Trophoblast cell (in vitro differentiated cells and primary cell): ENCODE measurements around the gene KRTAP4-11.
"Not testable (repeated sequence)": the region's sequence is repeated elsewhere in the genome, so short reads cannot be mapped to it uniquely, and the experiment has no call there.

Experiments
- DNase-seq, 2 donors: peaks; one replicate each; pipeline ENCODE4 v3.0.0-alpha.2; 2016
- H2AFZ ChIP-seq: 2 replicates; pipeline ENCODE4 v1.6.1; 2013; ENCODE audit warnings: low read length, moderate library complexity, mild to moderate bottlenecking; ENCODE audit not compliant: insufficient read depth, poor library complexity
- H2AK5ac ChIP-seq: 2 replicates; pipeline ENCODE4 v1.6.1; 2013; ENCODE audit warnings: mild to moderate bottlenecking, low read length
- H2BK120ac ChIP-seq: 2 replicates; pipeline ENCODE4 v1.6.1; 2013; ENCODE audit warnings: low read length, mild to moderate bottlenecking, moderate library complexity; ENCODE audit not compliant: insufficient read depth, poor library complexity
- H2BK12ac ChIP-seq: 2 replicates; pipeline ENCODE4 v1.6.1; 2013; ENCODE audit warnings: mild to moderate bottlenecking, low read length, moderate library complexity
- H2BK5ac ChIP-seq: 2 replicates; pipeline ENCODE4 v1.6.1; 2013; ENCODE audit warnings: low read length, low read depth, moderate library complexity, mild to moderate bottlenecking; ENCODE audit not compliant: poor library complexity
- H3K14ac ChIP-seq: 2 replicates; pipeline ENCODE4 v1.6.1; 2013; ENCODE audit warnings: mild to moderate bottlenecking, low read length
- H3K18ac ChIP-seq: 2 replicates; pipeline ENCODE4 v1.6.1; 2013; ENCODE audit warnings: mild to moderate bottlenecking, low read length
- H3K23ac ChIP-seq: 2 replicates; pipeline ENCODE4 v1.6.1; 2013; ENCODE audit warnings: low read length
- H3K27ac ChIP-seq: 2 replicates; pipeline ENCODE4 v1.5.1; 2013; ENCODE audit warnings: low read depth, mild to moderate bottlenecking, inconsistent platforms, low read length, moderate library complexity
- H3K27me3 ChIP-seq: 2 replicates; pipeline ENCODE4 v1.6.1; 2013; ENCODE audit warnings: inconsistent platforms, mild to moderate bottlenecking, low read length, moderate library complexity; ENCODE audit not compliant: insufficient read depth
- H3K36me3 ChIP-seq, 2 experiments: 1 replicate in 1 of 2; 2 replicates in 1 of 2; pipeline ENCODE4 v1.6.1; 2013; ENCODE audit warnings: low read length in 2 of 2, mild to moderate bottlenecking in 2 of 2, moderate library complexity in 1 of 2; ENCODE audit not compliant: insufficient read depth in 2 of 2, control insufficient read depth in 1 of 2
- H3K4ac ChIP-seq: 2 replicates; pipeline ENCODE4 v1.6.1; 2013; ENCODE audit warnings: low read depth, mild to moderate bottlenecking, low read length, moderate library complexity
- H3K4me1 ChIP-seq, 2 experiments: 1 replicate in 1 of 2; 2 replicates in 1 of 2; pipeline ENCODE4 v1.6.1; 2013; ENCODE audit warnings: low read length in 2 of 2, mild to moderate bottlenecking in 2 of 2, moderate library complexity in 1 of 2; ENCODE audit not compliant: insufficient read depth in 2 of 2, control insufficient read depth in 1 of 2
- H3K4me2 ChIP-seq: 2 replicates; pipeline ENCODE4 v1.6.1; 2013; ENCODE audit warnings: inconsistent platforms, mild to moderate bottlenecking, low read length, moderate library complexity
- H3K4me3 ChIP-seq: 2 replicates; pipeline ENCODE4 v1.5.1; 2013; ENCODE audit warnings: mild to moderate bottlenecking, low read depth, low read length, inconsistent platforms
- H3K79me1 ChIP-seq: one replicate; pipeline ENCODE4 v1.6.1; 2013; ENCODE audit warnings: low read length
- H3K79me2 ChIP-seq: 2 replicates; pipeline ENCODE4 v1.6.1; 2013; ENCODE audit warnings: low read length, mild to moderate bottlenecking; ENCODE audit not compliant: control insufficient read depth, insufficient read depth, poor library complexity
- H3K9ac ChIP-seq: 2 replicates; pipeline ENCODE4 v1.6.1; 2013; ENCODE audit warnings: mild to moderate bottlenecking, low read length
- H3K9me3 ChIP-seq: 2 replicates; pipeline ENCODE4 v1.6.1; 2013; ENCODE audit warnings: low read depth, mild to moderate bottlenecking, control low read depth, inconsistent platforms, low read length; ENCODE audit not compliant: insufficient read depth
- H4K12ac ChIP-seq: 2 replicates; pipeline ENCODE4 v1.6.1; 2013; ENCODE audit warnings: low read depth, mild to moderate bottlenecking, low read length, moderate library complexity
- H4K8ac ChIP-seq: 2 replicates; pipeline ENCODE4 v1.6.1; 2013; ENCODE audit warnings: low read depth, mild to moderate bottlenecking, low read length, moderate library complexity
- H4K91ac ChIP-seq: one replicate; pipeline ENCODE4 v1.6.1; 2013; ENCODE audit warnings: low read depth, mild to moderate bottlenecking, low read length, moderate library complexity
- WGBS: extraction: QIAGEN DNeasy Blood & Tissue Kit; methylation state at CpG from one replicate; pipeline ENCODE4 v1.1.7; 2013; ENCODE audit warnings: missing lambda C conversion rate; ENCODE audit not compliant: insufficient read length, insufficient coverage; ENCODE audit errors: extremely low coverage; 5-methylcytosine and 5-hydroxymethylcytosine counted together

The KRTAP4-11 gene

GRCh38 chr17:41103896-41104295 lies 14.3 kb downstream of the KRTAP4-11 start:
- no peak overlapping the region for H2BK12ac ChIP-seq
- H3K4me3 ChIP-seq: no peak overlapping the region
- H2BK5ac ChIP-seq: no peak overlapping the region
- H3K18ac ChIP-seq: no peak overlapping the region
- H2AK5ac ChIP-seq: no peak overlapping the region
- no peak overlapping the region for H4K12ac ChIP-seq
- no peaks in the 10 kb centered on the region for H3K79me2 ChIP-seq
- no peak overlapping the region for H3K4ac ChIP-seq
- H3K9ac ChIP-seq: no peak overlapping the region
- no peak overlapping the region for H3K27ac ChIP-seq
- no peak for DNase-seq
- H3K36me3 ChIP-seq: no peaks in the 10 kb centered on the region
- no peak overlapping the region for H3K23ac ChIP-seq
- no peak overlapping the region for H4K91ac ChIP-seq
- no peak overlapping the region for H4K8ac ChIP-seq
- H3K9me3 ChIP-seq: peaks cover 4% of the 10 kb centered on the region
- H3K14ac ChIP-seq: no peak overlapping the region
- H3K27me3 ChIP-seq: no peaks in the 10 kb centered on the region
- WGBS: no CpG with 5 or more reads among the region's 1 CpG
- no peak overlapping the region for H3K4me2 ChIP-seq
- no peaks in the 10 kb centered on the region for H3K79me1 ChIP-seq
- H3K4me1 ChIP-seq: no peaks in the 10 kb centered on the region
- no peak overlapping the region for H2BK120ac ChIP-seq
- no peak overlapping the region for H2AFZ ChIP-seq

- Histone ChIP-seq H3K18ac (no peak within 1 kb of the TSS), H4K8ac (no peak within 1 kb of the TSS), H3K9ac (no peak within 1 kb of the TSS), H2BK12ac (no peak within 1 kb of the TSS), H2AK5ac (no peak within 1 kb of the TSS), H3K4me1 (no peaks in the 10 kb centered on the region), H3K79me2 (no peaks in the 10 kb centered on the region), H4K91ac (no peak within 1 kb of the TSS), H3K4me3 (no peak within 1 kb of the TSS), H4K12ac (no peak within 1 kb of the TSS), H3K4me2 (no peak within 1 kb of the TSS), H3K27me3 (no peaks in the 10 kb centered on the region), H3K23ac (no peak within 1 kb of the TSS), H3K14ac (no peak within 1 kb of the TSS), H3K4ac (no peak within 1 kb of the TSS), H2AFZ (no peak within 1 kb of the TSS), H3K36me3 (no peaks in the 10 kb centered on the region), H2BK5ac (no peak within 1 kb of the TSS), H3K9me3 (peaks cover 4% of the 10 kb centered on the region), H3K27ac (no peak within 1 kb of the TSS), H2BK120ac (no peak within 1 kb of the TSS), H3K79me1 (no peaks in the 10 kb centered on the region)
- no CpG with 5 or more reads among the region's 10 CpGs for WGBS
- no peak for DNase-seq
These were observed 16.4 kb downstream of the KRTAP4-11 start, which contains the start of gene KRTAP4-16 for GRCh38 chr17:41101586-41102259. KRTAP4-16 (minus strand) TSS chr17:41102209; CDS start chr17:41102209, 0 bp downstream.

GRCh38 chr17:41099682-41100480 lies 18.3 kb downstream of the KRTAP4-11 start:
- H2AFZ ChIP-seq, H3K23ac ChIP-seq: not testable (repeated sequence)
- WGBS: no CpG with 5 or more reads among the region's 7 CpGs

GRCh38 chr17:41098481-41098880 lies 19.7 kb downstream of the KRTAP4-11 start:
- no peaks in the 10 kb centered on the region for H3K36me3 ChIP-seq
- WGBS: no CpG with 5 or more reads among the region's 6 CpGs
- no peak overlapping the region for H3K4ac ChIP-seq
- H2AFZ ChIP-seq: no peak overlapping the region
- no peak overlapping the region for H3K18ac ChIP-seq
- no peak overlapping the region for H2BK12ac ChIP-seq
- H2AK5ac ChIP-seq: no peak overlapping the region
- no peak overlapping the region for H3K9ac ChIP-seq
- no peak overlapping the region for H3K27ac ChIP-seq
- DNase-seq: peak; percentile 21 to 60
- no peak overlapping the region for H4K8ac ChIP-seq
- H3K14ac ChIP-seq: no peak overlapping the region
- H2BK5ac ChIP-seq: no peak overlapping the region
- H3K79me2 ChIP-seq: no peaks in the 10 kb centered on the region
- peaks cover 5% of the 10 kb centered on the region for H3K9me3 ChIP-seq
- H4K91ac ChIP-seq: no peak overlapping the region
- no peak overlapping the region for H4K12ac ChIP-seq
- H3K4me3 ChIP-seq: no peak overlapping the region
- H3K4me1 ChIP-seq: no peaks in the 10 kb centered on the region
- no peak overlapping the region for H3K4me2 ChIP-seq
- no peaks in the 10 kb centered on the region for H3K27me3 ChIP-seq
- H2BK120ac ChIP-seq: no peak overlapping the region
- no peak overlapping the region for H3K23ac ChIP-seq
- H3K79me1 ChIP-seq: no peaks in the 10 kb centered on the region

More at GRCh38 chr17:41099682-41100480, 18.3 kb downstream of the KRTAP4-11 start:
- H3K4me1 ChIP-seq, H2BK12ac ChIP-seq, H3K9ac ChIP-seq, H3K4me3 ChIP-seq, H3K27me3 ChIP-seq, H3K4me2 ChIP-seq, H3K18ac ChIP-seq, H3K79me2 ChIP-seq, H3K9me3 ChIP-seq, H3K27ac ChIP-seq, H3K4ac ChIP-seq, H3K79me1 ChIP-seq, H2BK120ac ChIP-seq, H4K8ac ChIP-seq, H2AK5ac ChIP-seq, H3K36me3 ChIP-seq, H2BK5ac ChIP-seq, H4K91ac ChIP-seq, H4K12ac ChIP-seq, H3K14ac ChIP-seq: not testable (repeated sequence)
- DNase-seq: peak; percentile 93 to 99
